ENCODE results near the gene MAN2A1.
"Not testable (repeated sequence)": the region's sequence is repeated elsewhere in the genome, so short reads cannot be mapped to it uniquely, and the experiment has no call there.

MAN2A1 gene

GRCh38 chr5:109823597-109823996, 133.9 kb downstream of the MAN2A1 start:
- Histone ChIP-seq H3K4me3 (no peak overlapping the region), H3K27ac (no peak overlapping the region)
- no peak for DNase-seq (ENCODE audit: low spot score)
- TF ChIP-seq CTCF (IDR thresholded peaks at IDR 0.05) = no peak

DNA sequence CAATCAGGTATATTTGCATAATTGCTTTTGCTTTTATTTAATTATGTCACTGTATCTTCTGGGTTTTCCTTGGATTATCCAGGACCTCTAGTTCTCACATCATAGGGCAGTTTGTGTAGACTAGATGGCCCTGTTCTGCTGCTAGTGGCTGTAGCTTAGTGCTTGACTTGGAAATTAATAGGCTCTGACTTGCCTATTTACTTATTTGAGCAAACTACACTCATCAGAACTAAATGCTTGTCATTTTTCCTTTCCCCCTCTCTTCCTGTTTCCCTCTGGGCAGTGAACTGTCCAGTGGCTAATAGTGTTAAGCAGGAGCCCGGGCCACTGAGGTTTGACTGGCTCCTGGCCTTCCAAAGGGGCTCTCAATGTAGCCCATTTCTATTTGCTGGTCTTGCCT, 135.7 kb downstream of the MAN2A1 start:
- DNase-seq (ENCODE audit: low spot score) = no peak
- no peak for TF ChIP-seq CTCF (IDR thresholded peaks at IDR 0.05)
- H3K27ac ChIP-seq = no peak overlapping the region
- no peak overlapping the region for H3K4me3 ChIP-seq

- Histone ChIP-seq H3K27ac (no peak overlapping the region), H3K4me3 (no peak overlapping the region)
- no peak for DNase-seq (ENCODE audit: low spot score)
- no peak for TF ChIP-seq CTCF (IDR thresholded peaks at IDR 0.05)
Observed at GRCh38 chr5:109826426-109826825, 136.7 kb downstream of the MAN2A1 start.

- H3K4me3 ChIP-seq = no peak overlapping the region
- no peak for DNase-seq (ENCODE audit: low spot score)
- no peak for TF ChIP-seq CTCF (IDR thresholded peaks at IDR 0.05)
- H3K27ac ChIP-seq = no peak overlapping the region
Observed at GRCh38 chr5:109829331-109829730, 139.6 kb downstream of the MAN2A1 start.

DNA sequence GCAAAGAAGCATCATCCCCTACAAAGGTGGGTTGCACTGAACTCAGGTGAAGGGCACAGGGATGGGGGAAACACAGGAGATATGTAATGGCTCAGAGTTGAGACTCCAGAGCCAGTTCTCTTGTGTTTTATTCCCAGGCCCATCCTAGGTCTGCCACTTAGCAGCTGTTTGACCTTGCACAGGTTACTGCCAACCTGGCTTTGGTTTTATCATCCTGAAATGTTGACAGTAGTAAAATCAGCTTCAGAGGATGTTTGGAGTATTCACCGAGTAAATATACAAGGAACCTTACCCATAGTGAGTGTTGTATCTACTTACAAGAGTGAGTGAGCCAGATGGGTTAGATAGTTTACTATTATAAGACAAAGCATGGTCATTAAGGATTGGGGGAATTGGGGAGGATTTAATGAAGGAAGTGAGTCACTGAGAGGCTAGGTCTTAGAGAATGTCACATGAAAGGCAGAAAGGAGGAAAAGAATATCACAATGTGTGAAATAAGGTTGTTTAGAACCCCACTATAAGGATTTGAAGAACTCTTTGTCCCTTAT, 141.3 kb downstream of the MAN2A1 start:
- Histone ChIP-seq H3K4me3 (no peak overlapping the region), H3K27ac (no peak overlapping the region)
- DNase-seq (ENCODE audit: low spot score) = no peak
- no peak for TF ChIP-seq CTCF (IDR thresholded peaks at IDR 0.05)

DNA sequence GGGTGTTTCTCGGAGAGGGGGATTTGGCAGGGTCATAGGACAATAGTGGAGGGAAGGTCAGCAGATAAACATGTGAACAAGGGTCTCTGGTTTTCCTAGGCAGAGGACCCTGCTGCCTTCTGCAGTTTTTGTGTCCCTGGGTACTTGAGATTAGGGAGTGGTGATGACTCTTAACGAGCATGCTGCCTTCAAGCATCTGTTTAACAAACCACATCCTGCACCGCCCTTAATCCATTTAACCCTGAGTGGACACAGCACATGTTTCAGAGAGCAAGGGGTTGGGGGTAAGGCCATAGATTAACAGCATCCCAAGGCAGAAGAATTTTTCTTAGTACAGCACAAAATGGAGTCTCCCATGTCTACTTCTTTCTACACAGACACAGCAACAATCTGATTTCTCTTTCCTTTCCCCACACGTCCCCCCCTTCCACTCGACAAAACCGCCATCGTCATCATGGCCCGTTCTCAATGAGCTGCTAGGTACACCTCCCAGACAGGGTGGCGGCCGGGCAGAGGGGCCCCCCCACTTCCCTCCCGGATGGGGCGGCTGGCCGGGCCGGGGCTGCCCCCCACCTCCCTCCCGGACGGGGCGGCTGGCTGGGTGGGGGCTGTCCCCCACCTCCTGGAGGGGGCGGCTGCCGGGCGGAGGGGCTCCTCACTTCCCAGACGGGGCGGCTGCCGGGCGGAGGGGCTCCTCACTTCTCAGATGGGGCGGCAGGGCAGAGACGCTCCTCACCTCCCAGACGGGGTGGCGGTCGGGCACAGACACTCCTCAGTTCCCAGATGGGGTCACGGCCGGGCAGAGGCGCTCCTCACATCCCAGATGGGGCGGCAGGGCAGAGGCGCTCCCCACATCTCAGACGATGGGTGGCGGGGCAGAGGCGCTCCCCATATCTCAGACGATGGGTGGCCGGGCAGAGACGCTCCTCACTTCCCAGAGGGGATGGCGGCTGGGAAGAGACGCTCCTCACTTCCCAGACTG, 142.8 kb downstream of the MAN2A1 start:
- DNase-seq (ENCODE audit: low spot score); H3K27ac ChIP-seq; H3K4me3 ChIP-seq: not testable (repeated sequence)

- no peak overlapping the region for H3K27ac ChIP-seq
- H3K4me3 ChIP-seq = no peak overlapping the region
- no peak for TF ChIP-seq CTCF (IDR thresholded peaks at IDR 0.05)
- DNase-seq (ENCODE audit: low spot score) = no peak
Observed at GRCh38 chr5:109833946-109834345, 144.2 kb downstream of the MAN2A1 start.
